IMR-90 (cell line): ENCODE results near the gene IL17RE. TPM values are rescaled to one million over a fixed set of nuclear protein-coding genes. Genes with fewer than 3 reads are reported as not detected.

Source experiments
- ATAC-seq: fragments of 200-7000 bp; cut with Tn5 transposase; 2 replicates; pipeline ENCODE4 v1.9.1; 2020; ENCODE audit warnings: low read depth, mild to moderate bottlenecking, moderate library complexity
- BruUV-seq: library from RNA; stranded (reverse); fragments of 400-500 nt; replicated peaks from 2 replicates; lab custom pipeline; 2021; lab: Mats Ljungman, UMichigan
- CTCF ChIA-PET: fragments of 300-600 bp; formaldehyde crosslinking; extraction: SDS; loops from one replicate; lab custom pipeline; 2021; ENCODE audit warnings: antibody characterized with exemption; lab: Yijun Ruan, JAX
- POLR2A ChIA-PET: fragments of 300-600 bp; sonication (Branson Sonifier 250); formaldehyde crosslinking; loops from one replicate; lab custom pipeline; 2022; ENCODE audit warnings: antibody characterized with exemption; ENCODE audit not compliant: unreplicated experiment; lab: Charles Lee
- DNase-seq: peaks from one replicate; pipeline ENCODE4 v3.0.0; 2013
- H2AFZ ChIP-seq: replicated peaks from 2 replicates; pipeline ENCODE3; 2013; ENCODE audit warnings: low read length, mild to moderate bottlenecking; ENCODE audit not compliant: poor library complexity
- H2AK5ac ChIP-seq: 2 replicates; pipeline ENCODE4 v1.6.1; 2013; ENCODE audit warnings: low read depth, low read length, inconsistent platforms
- H2AK9ac ChIP-seq: replicated peaks from 2 replicates; pipeline ENCODE3; 2013; ENCODE audit warnings: mild to moderate bottlenecking, low read depth, low read length, moderate library complexity; ENCODE audit not compliant: poor library complexity
- H2BK120ac ChIP-seq: 2 replicates; pipeline ENCODE4 v1.6.1; 2013; ENCODE audit warnings: low read depth, low read length, inconsistent platforms
- H2BK15ac ChIP-seq: 3 replicates; pipeline ENCODE4 v1.6.1; 2013; ENCODE audit warnings: low read depth, low read length, inconsistent platforms
- H2BK20ac ChIP-seq: 2 replicates; pipeline ENCODE4 v1.6.1; 2013; ENCODE audit warnings: low read depth, mild to moderate bottlenecking, inconsistent platforms, low read length, moderate library complexity
- H2BK5ac ChIP-seq: 2 replicates; pipeline ENCODE4 v1.6.1; 2013; ENCODE audit warnings: mild to moderate bottlenecking, low read depth, low read length, inconsistent platforms; ENCODE audit not compliant: poor library complexity, severe bottlenecking
- H3K14ac ChIP-seq: replicated peaks from 2 replicates; pipeline ENCODE4 v1.6.1; 2013; ENCODE audit warnings: low read depth, low read length, inconsistent platforms
- H3K18ac ChIP-seq: 2 replicates; pipeline ENCODE4 v1.6.1; 2013; ENCODE audit warnings: low read depth, low read length, control low read depth
- H3K23ac ChIP-seq: 2 replicates; pipeline ENCODE4 v1.6.1; 2013; ENCODE audit warnings: low read depth, low read length, inconsistent platforms
- H3K27ac ChIP-seq: 2 replicates; pipeline ENCODE4 v1.5.1; 2013; ENCODE audit warnings: mild to moderate bottlenecking, control low read depth, low read length; ENCODE audit not compliant: insufficient read depth
- H3K27me3 ChIP-seq: 2 replicates; pipeline ENCODE4 v1.6.1; 2013; ENCODE audit warnings: low read length; ENCODE audit not compliant: control insufficient read depth, insufficient read depth
- H3K36me3 ChIP-seq: 2 replicates; pipeline ENCODE4 v1.6.1; 2013; ENCODE audit warnings: low read length, mixed read lengths; ENCODE audit not compliant: control insufficient read depth, insufficient read depth
- H3K4ac ChIP-seq: 2 replicates; pipeline ENCODE4 v1.6.1; 2013; ENCODE audit warnings: low read depth, low read length, inconsistent platforms
- H3K4me1 ChIP-seq: 2 replicates; pipeline ENCODE4 v1.6.1; 2013; ENCODE audit warnings: low read length, mixed read lengths; ENCODE audit not compliant: control insufficient read depth, insufficient read depth
- H3K4me2 ChIP-seq: 2 replicates; pipeline ENCODE4 v1.6.1; 2013; ENCODE audit warnings: low read depth, mild to moderate bottlenecking, control low read depth, low read length, moderate library complexity
- H3K4me3 ChIP-seq: 2 replicates; pipeline ENCODE4 v1.5.1; 2013; ENCODE audit warnings: low read depth, mild to moderate bottlenecking, control low read depth, low read length, moderate library complexity; ENCODE audit not compliant: insufficient read depth
- H3K56ac ChIP-seq: 2 replicates; pipeline ENCODE4 v1.6.1; 2013; ENCODE audit warnings: low read length, inconsistent platforms; ENCODE audit not compliant: insufficient read depth; ENCODE audit errors: extremely low read depth
- H3K79me1 ChIP-seq, 2 experiments: 2 replicates each; pipeline ENCODE4 v1.6.1; 2013; ENCODE audit warnings: low read length in 2 of 2, inconsistent platforms in 1 of 2, low read depth in 1 of 2
- H3K9ac ChIP-seq: 2 replicates; pipeline ENCODE4 v1.6.1; 2013; ENCODE audit warnings: low read depth, low read length, control low read depth
- H3K9me1 ChIP-seq: 2 replicates; pipeline ENCODE4 v1.6.1; 2013; ENCODE audit warnings: low read length, inconsistent platforms; ENCODE audit not compliant: insufficient read depth
- H3K9me3 ChIP-seq: 2 replicates; pipeline ENCODE4 v1.6.1; 2013; ENCODE audit warnings: low read length; ENCODE audit not compliant: control insufficient read depth, insufficient read depth
- H4K20me1 ChIP-seq: 2 replicates; pipeline ENCODE4 v1.6.1; 2013; ENCODE audit warnings: low read length, inconsistent platforms; ENCODE audit not compliant: insufficient read depth
- H4K5ac ChIP-seq: 2 replicates; pipeline ENCODE4 v1.6.1; 2013; ENCODE audit warnings: mild to moderate bottlenecking, low read depth, low read length, control low read depth
- H4K8ac ChIP-seq, 2 experiments: 2 replicates each; pipeline ENCODE4 v1.6.1; 2013; ENCODE audit warnings: low read depth in 2 of 2, low read length in 2 of 2, control low read depth in 1 of 2, inconsistent platforms in 1 of 2
- H4K91ac ChIP-seq: 2 replicates; pipeline ENCODE4 v1.6.1; 2013; ENCODE audit warnings: low read depth, low read length, inconsistent platforms; ENCODE audit not compliant: insufficient read depth
- CEBPB ChIP-seq: IDR thresholded peaks from 2 replicates; pipeline ENCODE4 v1.6.1; 2012; ENCODE audit warnings: low read depth, low read length, improper control_type of control experiment
- CTCF ChIP-seq: conservative IDR thresholded peaks from 2 replicates; pipeline ENCODE4 v1.5.1; 2012; ENCODE audit warnings: mild to moderate bottlenecking, low read depth, low read length, improper control_type of control experiment
- MAZ ChIP-seq: IDR thresholded peaks from 2 replicates; pipeline ENCODE4 v1.6.1; 2012; ENCODE audit warnings: low read depth, mild to moderate bottlenecking, low read length, improper control_type of control experiment, moderate library complexity, borderline replicate concordance
- RCOR1 ChIP-seq: IDR thresholded peaks from 2 replicates; pipeline ENCODE4 v1.6.1; 2012; ENCODE audit warnings: mild to moderate bottlenecking, low read length, improper control_type of control experiment; ENCODE audit not compliant: insufficient replicate concordance
- WGBS, 2 experiments: methylation state at CpG; one replicate each; pipeline versions ENCODE4 v1.1.5 to v1.1.7; 2013; ENCODE audit warnings: missing lambda C conversion rate in 2 of 2; ENCODE audit not compliant: insufficient read length in 1 of 2; ENCODE audit errors: extremely low coverage in 2 of 2; 5-methylcytosine and 5-hydroxymethylcytosine counted together
- dilution Hi-C: fragments of 300-500 bp; cut with HindIII; formaldehyde crosslinking; loops from one replicate; pipeline ENCODE4 v1.14.3; 2018; ENCODE audit warnings: low sequenced_read_pairs; ENCODE audit not compliant: unreplicated experiment
- in situ Hi-C: fragments of 300-500 bp; cut with MboI; formaldehyde crosslinking; loops from 3 replicates; pipeline ENCODE4 v1.14.3; 2019; ENCODE audit warnings: low sequenced_read_pairs, inconsistent platforms, mixed read lengths
- intact Hi-C: fragments of 100-400 bp; cut with micrococcal nuclease; formaldehyde crosslinking; loops from 2 replicates; pipeline ENCODE4 v1.10.0; 2022
- polyA plus RNA-seq, 3 experiments: library from polyadenylated mRNA; depleted of rRNA; stranded (reverse); fragments of >200 nt; gene quantifications; 2 replicates each; pipeline ENCODE4 v1.2.3, GENCODE V29; 2012; ENCODE audit warnings: low replicate concordance in 1 of 3
- total RNA-seq: library from RNA; depleted of rRNA; stranded (reverse); fragments of >200 nt; gene quantifications from 2 replicates; pipeline ENCODE4 v1.2.3, GENCODE V29; 2012

IL17RE gene
- total and polyA plus RNA-seq, 2 of the 4 experiments (the other 2 are of a cell fraction) = 0.90 to 7.2 TPM

- Histone ChIP-seq H3K9me3 (no peaks in the 10 kb centered on the region), H2BK15ac (no peak overlapping the region), H3K27me3 (no peaks in the 10 kb centered on the region), H3K27ac (no peak overlapping the region), H3K4ac (no peak overlapping the region), H3K4me2 (no peak overlapping the region), H3K36me3 (no peaks in the 10 kb centered on the region; the same call in 1 of the 2 replicates), H2BK5ac (no peak overlapping the region), H4K8ac (no peak overlapping the region), H2AK9ac (no peak overlapping the region), H3K56ac (no peak overlapping the region), H3K79me1 (no peaks in the 10 kb centered on the region), H3K18ac (no peak overlapping the region), H2AK5ac (no peak overlapping the region), H2AFZ (no peak overlapping the region), H3K4me3 (no peak overlapping the region), H4K5ac (no peak overlapping the region), H3K4me1 (peaks cover 10% of the 10 kb centered on the region; the same call in 1 of the 2 replicates), H2BK120ac (no peak overlapping the region), H2BK20ac (no peak overlapping the region), H3K14ac (no peak overlapping the region), H3K9me1 (peaks cover 5% of the 10 kb centered on the region), H3K9ac (no peak overlapping the region), H3K23ac (no peak overlapping the region), H4K20me1 (no peaks in the 10 kb centered on the region; the same call in 1 of the 2 replicates), H4K91ac (no peak overlapping the region)
- ATAC-seq = no peak
- WGBS, 2 experiments = 100% methylated on average over 1 of the region's 7 CpGs; no CpG with 5 or more reads in 1 of the 2 experiments
- intact Hi-C loops (no loop called here), dilution Hi-C loops (no loop called here), in situ Hi-C loops (no loop called here)
- ChIA-PET POLR2A (no interaction called here), CTCF (no interaction called here)
- BruUV-seq = no TSS peak
- TF ChIP-seq CEBPB (no peak), RCOR1 (no peak), MAZ (no peak), CTCF (no peak)
- DNase-seq = no peak
These were observed 46.5 kb downstream of the IL17RE start for GRCh38 chr3:9949115-9949514.
